ENCODE measurements around the gene TBC1D1.

Gene TBC1D1

DNA sequence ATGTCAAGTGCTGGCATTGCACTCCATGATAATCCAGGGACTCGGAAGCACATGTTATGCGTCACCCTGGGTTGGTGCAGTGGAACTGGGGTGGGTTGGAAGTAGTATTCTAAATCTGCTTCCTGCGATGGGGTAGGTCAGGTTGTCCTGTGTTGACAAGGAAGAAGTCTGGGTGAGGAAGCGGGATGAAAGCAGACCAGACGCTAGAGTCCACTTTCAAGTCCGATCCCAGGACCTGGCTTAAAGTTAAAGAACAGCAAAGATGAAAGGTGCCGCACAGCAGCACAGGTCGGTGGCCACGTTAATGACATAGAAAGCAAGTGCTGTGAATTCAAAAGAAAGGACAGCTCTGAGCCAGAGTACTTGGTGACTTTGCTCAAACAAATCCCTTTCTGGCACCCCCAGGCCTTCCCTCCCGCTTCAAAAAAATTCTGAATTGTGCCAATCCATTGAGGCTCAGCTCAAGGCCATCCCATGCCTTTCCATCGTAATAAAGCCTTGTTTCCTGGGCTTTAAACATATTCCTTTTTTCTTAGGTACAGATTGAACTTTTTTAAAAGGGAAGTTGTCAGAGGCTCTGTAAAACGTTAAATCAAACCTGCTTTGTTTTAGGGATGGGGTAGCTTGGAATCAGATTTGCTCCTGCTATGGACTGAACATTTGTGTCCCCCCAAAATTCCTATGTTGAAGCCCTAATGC is 187.1 kb downstream of the TBC1D1 start:
- no peak for DNase-seq (ENCODE audit: low read depth in 2 of 2)

DNA sequence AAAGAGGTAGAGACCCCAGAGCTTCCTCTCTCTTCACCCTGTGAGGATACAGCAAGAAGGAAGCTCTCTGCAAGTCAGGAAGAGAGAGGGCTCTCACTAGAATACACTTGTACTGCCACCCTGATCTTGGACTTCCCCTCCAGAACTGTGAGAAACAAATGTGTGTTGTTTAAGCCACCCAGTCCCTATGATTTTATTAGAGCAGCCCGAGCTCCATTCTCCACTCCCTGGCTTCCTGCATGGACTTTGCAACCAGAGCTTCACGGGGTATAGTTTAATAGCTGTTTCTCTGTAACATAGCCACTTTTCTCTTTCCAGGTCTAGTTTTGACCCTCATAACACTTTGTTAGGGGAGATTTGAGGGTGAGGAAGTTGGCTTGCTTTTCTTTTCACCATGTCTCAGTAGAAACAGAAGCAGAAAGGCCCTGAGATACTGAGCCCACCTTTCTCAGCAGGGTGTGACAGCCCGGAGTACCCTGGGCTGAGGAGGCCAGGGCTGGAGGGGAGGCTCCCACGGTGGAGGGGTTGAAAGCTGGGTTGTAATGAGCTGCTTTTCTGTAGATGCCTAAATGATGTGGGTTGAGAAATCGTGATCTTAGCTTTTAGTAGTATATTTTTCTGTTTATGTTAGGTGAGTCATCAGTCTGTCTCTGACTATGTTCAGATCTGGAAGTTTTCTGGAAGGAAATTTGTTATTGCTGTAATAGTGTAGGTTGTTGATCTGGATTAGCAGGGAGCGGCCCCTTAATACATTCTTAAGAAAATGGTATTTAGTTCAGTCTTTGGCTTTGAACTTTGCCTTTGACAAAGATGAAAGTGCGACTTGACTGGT is 187.9 kb downstream of the TBC1D1 start:
- no peak for DNase-seq (ENCODE audit: low read depth in 2 of 2)

DNA sequence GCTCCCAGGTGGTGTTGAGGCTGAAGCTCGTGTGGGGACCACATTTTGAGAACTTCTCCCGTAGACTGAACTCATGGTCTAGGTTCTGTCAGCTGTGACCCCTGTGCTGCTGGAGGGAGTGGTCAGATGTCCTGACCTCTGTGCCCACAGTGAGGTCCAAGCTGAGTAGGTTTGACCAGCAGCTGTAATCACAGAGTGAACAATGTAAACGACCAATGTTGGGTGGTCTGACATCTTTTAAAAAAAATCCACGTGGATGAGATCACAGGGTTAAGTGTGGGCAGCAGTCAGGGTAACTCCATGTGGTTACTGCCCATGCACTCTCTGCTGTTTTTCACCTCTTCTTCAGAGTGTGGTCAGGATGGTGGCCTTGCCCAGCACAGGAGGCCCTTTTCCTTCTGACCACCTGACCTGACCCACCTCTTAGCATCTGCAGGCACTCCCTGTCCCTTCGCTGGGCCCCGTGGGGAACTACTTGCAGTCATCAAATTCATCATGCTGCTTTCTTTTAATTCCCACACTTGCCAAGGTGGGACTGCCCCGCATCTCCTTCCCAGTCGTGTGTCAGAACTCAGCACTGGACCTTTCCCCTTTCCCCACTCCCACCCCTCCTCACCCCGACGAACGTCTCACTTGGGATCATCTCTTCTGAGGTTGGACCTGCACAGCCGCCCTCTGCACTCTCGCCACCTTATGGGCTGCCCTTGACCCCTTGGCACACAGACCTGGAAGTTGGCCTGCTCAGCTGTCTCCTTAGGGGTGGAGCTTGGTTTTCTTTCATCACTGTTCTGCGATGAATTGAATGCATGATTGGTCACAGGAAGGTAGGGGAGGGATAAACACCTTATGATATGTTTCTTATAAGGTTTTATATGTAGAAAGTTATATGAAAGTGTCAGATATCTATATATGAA is 189.4 kb downstream of the TBC1D1 start:
- no peak for DNase-seq (ENCODE audit: low read depth in 2 of 2)

DNA sequence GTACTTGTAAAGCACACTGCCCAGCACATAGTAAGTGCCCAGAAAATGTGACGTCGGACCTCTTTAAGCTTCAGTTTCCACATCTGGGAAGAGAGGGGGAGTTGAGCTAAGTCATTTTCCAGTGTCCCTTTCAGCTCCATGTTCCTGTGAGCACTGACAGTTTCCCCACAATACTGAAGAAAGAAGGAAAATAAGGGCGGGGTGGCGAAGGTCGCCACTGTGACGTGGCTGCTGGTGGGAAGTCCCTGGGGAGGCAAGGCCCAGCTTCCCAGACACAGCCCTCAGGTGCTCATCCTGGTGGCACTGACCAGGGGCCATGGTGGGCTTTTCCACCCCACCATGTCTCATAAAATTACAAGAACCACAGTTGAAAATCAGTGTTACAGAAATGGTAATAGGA is 191.1 kb downstream of the TBC1D1 start:
- DNase-seq (ENCODE audit: low read depth in 2 of 2), result no peak

DNA sequence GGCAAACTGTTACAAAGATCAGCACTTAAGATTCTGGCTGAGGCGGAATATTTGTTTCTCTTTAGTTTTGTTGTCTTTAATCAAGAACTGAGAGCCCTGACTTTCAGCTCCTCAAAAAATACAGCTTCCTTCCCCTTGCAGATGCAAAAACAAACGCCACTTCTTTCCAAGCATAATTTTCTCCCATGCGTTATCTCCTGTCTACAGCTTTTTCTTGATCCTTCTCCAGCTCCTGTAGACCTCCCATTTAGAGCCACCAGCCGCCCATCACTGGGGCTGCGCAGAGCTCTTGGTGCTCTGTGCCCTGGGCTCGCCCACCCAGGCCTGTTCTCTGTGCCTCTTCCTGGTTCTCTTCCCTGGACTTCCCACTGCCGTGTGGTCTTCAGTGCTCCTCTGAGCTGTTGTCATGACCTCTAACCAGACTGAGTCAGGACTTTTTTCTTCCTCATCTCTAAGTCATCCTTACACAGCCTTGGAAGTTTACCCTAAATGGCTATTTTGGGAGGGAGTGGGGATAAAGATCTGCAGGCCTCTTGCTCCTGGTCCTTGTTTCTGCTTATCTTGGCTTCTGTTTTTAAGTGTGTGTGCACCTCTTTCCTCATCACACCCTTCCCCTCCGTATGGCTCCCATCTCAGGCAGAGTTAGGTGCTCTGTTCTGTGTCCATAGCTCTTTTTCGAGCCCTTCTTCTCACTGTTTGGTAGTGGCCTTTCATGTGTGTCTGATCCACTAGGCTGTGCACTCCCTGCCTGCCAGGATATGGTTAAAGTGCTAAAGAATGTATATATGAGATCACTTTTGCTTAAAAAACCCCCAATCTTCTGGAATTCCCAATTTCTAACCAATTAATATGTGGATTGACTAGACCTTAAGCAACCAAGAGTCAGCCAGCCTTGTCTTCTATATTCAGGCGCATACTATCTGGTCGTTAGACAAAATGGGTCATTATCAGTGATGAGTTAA is 191.8 kb downstream of the TBC1D1 start:
- no peak for DNase-seq (ENCODE audit: low read depth in 2 of 2)

DNA sequence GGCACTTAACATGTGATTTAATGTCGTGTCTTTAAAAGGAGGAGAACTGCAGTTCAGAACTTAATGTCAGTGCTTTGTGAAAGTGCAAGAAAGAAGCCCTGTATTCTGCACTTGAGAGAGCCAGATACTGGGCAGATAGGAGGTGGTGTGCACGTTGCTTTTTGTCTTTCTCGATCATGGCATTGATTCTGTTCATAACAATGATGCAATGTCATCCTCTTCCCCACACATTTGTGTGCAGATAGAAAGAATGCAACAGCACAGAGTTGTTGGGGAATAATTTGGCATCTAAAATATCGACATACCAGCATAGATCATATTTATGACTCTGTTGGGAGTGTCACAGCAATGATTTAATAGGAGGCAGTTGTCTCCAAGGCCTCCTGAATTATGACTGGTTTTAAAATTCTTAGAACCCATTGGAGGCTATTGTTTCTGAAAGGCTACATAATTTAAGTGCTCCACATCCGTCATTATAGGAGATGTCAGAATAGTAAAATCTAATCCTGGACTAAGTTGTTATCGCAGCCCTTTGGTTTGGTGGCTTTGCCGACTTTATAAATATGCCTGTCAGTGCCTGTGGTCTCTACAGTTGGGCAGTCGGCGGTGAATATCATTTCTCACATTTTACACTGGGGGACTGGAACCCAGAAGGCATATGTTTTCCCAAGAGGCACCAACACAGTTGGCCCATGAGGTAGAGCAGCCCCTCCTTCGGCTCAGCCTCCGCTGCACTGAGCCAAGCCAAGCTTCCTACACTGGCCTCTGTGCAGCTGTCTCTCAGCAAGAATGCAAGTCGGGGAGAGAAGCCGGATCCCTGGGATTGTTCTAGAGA is 194.2 kb downstream of the TBC1D1 start:
- no peak for DNase-seq (ENCODE audit: low read depth in 2 of 2)

DNA sequence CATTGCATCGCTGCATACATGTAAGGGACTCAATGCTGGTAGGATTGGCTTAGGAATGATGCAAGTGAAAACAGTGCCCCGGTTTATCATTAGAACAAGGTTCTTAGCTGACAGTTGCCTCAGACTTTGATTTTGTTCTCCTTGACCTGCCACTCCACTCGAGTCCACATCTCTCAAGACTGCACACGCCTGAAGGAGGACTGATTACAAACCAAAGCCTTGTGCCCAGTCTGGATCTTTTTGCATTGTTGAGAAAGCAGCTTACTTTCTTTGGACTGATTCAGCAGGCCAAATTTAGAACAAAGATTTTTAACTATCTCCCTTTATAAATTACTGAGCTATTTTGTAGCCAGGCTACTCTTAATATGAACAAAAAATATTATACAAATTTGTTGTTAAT is 194.9 kb downstream of the TBC1D1 start:
- DNase-seq (ENCODE audit: low read depth in 2 of 2), result no peak

DNA sequence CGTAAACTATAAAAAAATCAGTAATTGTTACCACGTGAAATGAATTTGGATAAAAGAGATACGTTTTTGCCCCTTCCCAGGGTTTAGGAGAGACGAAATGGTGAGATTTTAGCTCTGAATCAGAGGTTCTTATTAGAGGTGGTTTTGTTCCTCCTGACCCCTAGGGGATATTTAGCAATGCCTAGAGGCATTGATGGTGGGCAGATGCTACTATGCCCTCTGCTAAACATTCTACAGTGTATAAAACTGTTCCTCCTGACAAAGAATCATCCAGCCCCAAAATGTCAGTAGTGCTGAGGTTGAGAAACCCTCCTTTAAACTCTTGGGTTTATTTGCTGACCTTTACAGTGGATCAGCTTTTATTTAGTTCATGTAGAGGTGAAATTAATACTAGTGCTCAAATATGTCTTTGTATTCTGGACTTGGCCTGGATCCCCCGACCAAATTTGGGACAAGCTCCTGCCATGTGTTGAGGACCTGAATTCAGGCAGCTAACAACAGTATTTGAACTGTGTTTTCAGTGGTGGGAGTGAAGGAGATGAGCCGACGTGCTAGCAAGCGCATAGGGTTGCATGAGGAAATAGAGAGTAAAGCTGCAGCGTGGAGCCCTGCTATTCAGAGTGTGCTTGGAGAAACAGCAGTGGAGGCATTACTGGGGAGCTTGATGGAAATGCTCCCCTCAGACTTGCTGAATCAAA is 195.4 kb downstream of the TBC1D1 start:
- no peak for DNase-seq (ENCODE audit: low read depth in 2 of 2)

DNA sequence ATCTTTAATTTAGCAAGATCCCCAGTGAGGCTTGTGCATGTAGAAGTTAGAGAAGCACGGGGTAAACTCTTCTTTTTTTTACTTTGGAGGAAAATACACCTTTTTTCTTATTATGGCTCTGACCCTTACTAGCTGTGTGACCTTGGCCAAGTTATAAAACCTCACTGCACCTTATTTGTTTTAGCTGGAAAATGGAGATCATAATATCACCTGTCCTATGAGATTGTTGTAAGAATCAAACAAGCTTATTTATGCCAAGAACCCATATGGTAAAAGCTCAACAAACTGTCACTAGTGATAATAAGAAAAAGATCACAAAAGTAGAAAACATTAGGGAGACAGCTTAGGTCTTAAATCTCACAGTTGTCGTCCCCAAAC is 196.0 kb downstream of the TBC1D1 start:
- no peak for DNase-seq (ENCODE audit: low read depth in 2 of 2)

DNA sequence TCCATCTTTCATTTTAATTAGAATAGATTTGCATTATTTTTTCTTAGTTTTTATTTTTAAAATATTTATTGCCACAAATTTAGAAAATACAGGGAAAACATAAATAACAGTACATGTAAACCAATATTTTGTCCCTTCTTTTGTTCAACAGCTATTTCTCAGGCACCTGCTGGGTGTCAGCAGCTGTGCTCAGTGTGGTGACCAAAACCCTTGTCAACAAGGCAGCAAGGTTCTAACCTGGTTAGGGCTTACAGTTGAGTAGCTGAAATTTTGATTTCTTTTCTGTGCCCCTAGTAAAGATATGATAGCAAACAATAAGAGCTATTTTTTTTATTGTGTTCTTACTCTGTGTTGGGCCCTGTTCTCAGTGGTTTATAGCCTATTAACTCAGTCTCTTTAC is 197.4 kb downstream of the TBC1D1 start:
- no peak for DNase-seq (ENCODE audit: low read depth in 2 of 2)

DNA sequence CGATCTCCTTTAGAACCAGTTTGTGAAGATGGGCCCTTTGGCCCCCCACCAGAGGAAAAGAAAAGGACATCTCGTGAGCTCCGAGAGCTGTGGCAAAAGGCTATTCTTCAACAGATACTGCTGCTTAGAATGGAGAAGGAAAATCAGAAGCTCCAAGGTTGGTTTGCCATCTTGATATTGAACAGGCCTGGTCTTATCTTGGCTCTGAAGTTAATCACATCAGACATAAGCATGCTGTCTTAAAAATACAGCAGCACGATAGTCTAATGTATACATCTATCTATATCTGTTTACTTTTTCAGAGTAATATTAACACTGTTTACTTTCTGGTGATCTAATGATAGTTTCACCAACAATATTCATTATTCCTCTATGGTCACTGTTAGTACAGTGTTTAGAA is 199.1 kb downstream of the TBC1D1 start:
- DNase-seq (ENCODE audit: low read depth in 2 of 2), result no peak

DNA sequence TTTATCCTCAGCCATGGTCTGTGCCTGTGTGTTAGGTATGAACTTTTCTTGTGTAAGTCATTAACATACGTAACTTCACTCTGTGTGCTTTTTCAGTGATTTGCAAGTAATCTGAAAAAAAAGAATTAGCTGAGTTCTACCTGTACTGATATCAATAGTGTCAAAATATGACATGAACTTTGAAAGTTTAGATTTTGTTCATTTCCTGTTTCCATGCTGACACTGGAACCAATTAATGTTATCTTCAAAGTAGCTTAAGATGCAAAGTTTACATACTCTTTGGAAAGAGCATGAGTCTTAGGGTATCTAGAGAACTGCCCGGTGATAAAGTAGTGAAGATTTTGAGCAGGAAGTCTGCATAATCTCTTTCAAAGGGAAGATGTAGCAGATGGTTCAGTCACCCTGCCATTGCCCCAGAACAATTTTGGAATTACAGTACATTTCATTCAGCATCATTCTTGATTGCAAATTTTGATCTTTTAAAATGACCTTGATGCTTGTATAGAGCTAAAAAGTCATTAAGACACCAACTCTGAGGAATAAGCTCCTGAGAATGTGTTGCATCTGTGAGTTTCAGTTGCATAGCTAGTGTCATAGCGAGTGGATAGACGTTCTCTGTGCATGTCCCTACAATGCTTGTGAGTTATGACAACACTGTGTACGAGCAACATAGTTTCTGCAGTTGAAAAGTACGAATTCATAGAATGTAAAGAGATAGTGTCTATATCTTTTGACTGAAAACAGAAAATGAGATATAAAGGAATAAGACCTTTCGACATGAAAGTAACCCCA is 199.8 kb downstream of the TBC1D1 start:
- no peak for DNase-seq (ENCODE audit: low read depth in 2 of 2)

DNA sequence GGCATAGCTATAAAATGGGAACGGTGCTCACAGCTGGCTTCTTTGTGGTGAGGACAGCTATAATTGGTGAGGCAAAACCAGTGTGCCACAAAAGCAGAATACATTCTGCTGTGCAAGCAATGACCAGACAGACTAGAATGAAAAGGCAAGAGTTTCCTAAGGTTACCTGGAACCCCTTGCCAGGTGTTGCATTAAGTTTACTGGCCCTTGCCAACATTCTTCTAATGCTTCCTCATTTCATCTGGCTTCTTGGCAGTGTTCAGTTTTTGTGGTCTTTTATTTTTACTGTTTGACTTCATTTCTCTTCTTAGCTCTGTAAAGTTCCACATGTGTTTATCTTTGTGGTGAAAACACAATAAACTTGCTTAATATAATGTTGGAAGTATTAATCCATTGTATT is 200.8 kb downstream of the TBC1D1 start:
- DNase-seq (ENCODE audit: low read depth in 2 of 2), result no peak

DNA sequence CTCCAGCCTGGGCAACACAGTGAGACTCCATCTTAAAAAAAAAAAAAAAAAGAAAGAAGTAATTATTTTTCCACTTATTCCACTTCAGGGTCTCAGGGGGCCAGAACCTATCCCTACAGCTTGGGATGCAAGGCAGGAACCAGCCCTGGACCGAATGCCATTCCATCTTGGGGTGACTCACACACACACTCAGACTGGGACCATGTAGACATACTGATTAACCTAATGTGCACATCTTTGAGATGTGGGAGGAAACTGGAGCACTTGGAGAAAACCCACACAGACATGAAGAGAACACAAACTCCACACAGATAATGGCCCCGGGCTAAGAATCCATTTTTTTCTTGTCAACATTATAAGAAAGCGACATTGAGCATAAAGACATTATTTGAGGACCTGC is 201.8 kb downstream of the TBC1D1 start:
- no peak for DNase-seq (ENCODE audit: low read depth in 2 of 2)

DNA sequence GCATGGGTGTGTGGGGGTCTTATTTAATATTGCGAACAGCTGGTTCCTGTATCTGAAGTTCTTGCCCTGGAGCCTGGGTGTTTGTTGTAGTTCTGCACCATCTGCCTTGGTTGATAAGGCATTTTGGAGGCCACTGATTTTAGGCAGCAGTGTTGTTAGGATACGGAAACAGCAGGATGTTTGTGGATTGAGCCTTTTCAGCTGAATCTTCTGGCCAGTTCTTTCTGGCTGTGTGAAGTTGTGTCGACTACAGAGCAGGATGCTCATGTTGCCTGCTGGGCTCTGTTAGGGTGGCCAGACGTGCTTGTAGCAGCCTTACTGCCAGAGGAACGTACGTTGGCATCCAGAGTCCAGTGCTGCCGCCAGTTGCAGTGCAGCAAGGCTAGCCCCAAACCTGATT is 203.5 kb downstream of the TBC1D1 start:
- DNase-seq (ENCODE audit: low read depth in 2 of 2), result no peak

DNA sequence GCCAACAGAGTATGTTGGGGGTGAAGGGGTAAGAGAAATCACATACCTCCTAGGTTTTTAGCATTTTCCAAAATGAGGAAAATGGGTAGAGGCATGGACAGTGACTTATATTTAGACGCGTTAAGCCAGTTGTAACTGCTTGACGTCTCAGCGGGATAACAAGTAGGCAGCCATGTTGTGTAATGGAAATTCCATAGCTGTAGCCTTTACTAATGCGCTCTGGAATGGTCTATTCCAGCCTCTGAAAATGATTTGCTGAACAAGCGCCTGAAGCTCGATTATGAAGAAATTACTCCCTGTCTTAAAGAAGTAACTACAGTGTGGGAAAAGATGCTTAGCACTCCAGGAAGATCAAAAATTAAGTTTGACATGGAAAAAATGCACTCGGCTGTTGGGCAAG is 204.8 kb downstream of the TBC1D1 start:
- no peak for DNase-seq (ENCODE audit: low read depth in 2 of 2)

DNA sequence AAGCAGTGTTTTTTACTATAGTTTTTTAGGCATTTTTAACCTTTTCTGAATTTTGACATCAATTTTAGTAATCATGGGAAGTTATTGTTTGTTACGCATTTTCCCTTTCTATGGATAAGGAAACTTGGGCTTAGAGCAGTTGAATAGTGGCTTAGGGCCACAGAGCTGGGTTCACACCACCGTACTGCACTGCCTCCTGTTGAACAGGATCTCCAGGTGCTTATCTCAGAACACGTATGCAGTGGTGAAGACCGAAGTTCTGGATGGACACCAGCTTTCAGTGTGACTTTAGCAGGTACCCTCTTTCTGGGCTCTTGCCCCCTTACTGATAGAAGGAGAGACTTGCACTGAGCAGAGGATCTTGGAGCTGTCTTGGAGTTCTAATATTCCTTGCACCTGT is 206.9 kb downstream of the TBC1D1 start:
- DNase-seq (ENCODE audit: low read depth in 2 of 2), result no peak

DNA sequence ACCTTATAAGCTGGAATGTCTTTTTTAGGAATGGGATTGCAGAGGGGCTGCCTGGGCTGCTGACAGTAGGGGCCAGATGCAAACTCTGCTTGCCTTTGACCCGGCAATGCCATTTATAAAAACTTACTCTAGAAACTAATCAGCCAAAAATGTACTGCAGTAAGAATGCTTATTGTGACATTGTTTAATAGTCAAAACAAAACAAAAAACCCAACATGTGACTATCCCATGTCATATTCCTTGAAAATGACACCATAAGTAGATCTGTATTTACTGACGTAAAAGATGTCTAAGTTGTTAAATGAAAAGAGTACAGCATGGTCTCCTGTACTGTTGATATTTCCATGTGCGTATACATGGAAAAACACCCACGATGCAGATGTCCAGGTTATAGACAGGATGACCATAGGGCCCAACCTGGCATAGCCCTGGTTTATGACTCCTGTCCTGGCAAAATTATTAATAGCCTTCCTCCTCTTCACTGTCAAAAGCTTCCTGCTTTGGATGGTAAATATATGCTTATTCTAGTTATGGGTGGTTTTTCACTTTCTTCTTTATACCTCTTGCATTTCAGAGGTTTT is 208.2 kb downstream of the TBC1D1 start:
- DNase-seq (ENCODE audit: low read depth in 2 of 2), result no peak
